Fibroblast of mammary gland (primary cell): ENCODE results near the gene SIRT4.
"Not testable (repeated sequence)": the region's sequence is repeated elsewhere in the genome, so short reads cannot be mapped to it uniquely, and the experiment has no call there.

Experiments
- DNase-seq: peaks from one replicate; pipeline ENCODE4 v3.0.0-alpha.2; 2010; ENCODE audit warnings: low read depth
- H3K4me3 ChIP-seq: 2 replicates; pipeline ENCODE4 v1.5.1; 2011; ENCODE audit warnings: low read depth, mild to moderate bottlenecking, low read length, moderate library complexity; ENCODE audit not compliant: control insufficient read depth
- CTCF ChIP-seq: conservative IDR thresholded peaks from 2 replicates; pipeline ENCODE4 v1.5.1; 2011; ENCODE audit warnings: low read depth, low read length, inconsistent platforms; ENCODE audit not compliant: control insufficient read depth, insufficient read depth

The SIRT4 gene, protein sequence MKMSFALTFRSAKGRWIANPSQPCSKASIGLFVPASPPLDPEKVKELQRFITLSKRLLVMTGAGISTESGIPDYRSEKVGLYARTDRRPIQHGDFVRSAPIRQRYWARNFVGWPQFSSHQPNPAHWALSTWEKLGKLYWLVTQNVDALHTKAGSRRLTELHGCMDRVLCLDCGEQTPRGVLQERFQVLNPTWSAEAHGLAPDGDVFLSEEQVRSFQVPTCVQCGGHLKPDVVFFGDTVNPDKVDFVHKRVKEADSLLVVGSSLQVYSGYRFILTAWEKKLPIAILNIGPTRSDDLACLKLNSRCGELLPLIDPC

DNA sequence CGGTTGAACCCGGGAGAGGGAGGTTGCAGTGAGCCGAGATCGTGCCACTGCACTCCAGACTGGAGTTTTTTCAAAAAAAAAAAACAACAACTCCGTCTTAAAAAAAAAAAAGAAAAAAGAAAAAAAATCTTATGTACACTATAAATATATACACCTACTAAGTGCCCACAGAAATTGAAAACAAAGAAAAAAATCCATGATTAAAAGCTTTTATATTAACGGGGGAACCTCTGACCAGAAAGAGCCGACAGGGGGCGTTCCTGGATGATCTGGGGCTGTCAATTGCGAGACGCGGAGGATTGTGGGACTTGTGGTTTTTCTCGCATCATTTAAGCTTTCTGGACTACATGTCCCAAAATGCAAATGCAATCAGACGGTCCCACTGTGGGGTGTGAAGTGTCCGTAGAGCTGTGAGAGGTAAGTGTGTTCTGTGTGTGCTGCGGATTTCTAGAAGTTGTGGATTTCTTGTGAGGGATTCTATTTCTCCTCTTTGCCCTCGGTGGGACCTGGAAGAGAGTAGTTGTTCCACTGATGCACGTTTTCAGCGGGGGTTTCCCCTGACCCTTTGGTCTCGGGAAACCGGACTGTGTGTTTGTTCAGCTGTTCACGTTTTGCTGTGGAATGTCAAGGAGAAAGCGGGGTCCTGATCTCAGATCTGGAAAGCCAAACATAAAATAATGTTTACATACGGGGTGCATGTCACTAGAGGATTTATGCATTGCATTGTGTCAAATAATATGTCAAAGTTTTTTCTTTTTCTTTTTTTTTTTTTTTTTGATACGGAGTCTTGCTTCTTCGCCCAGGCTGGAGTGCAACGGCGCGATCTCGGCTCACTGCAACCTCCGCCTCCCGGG lies at the start of gene SIRT4:
SIRT4 (plus strand) TSS at position 360 of the 854 bp plus-strand sequence. CDS start 1,241 bp downstream, outside the sequence.
- peak within 1 kb of the TSS; percentile 87 for H3K4me3 ChIP-seq
- TF ChIP-seq CTCF: peak; percentile 74
- DNase-seq: peak; percentile 94

GRCh38 chr12:120253313-120253712 lies 48.8 kb upstream of the SIRT4 start:
- not testable (repeated sequence) for H3K4me3 ChIP-seq, DNase-seq

DNA sequence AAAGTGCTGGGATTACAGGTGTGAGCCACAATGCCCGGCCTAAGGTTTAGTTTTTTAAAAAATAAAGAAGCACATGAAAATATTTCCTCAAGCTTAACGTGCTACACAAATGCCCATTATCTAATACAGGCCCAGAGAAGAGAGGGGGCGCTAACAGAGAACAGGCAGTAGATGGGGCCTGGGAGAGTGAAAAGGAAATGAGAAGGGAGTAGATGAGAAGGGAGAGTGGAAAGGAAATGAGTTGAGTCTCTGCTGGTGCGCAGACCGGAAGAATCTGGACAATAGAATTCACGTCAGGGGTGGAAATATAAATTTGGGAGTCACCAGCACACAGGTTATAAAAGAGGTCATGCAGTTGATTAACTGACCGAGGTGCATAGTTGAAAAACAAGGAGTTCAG lies 47.3 kb upstream of the SIRT4 start:
- H3K4me3 ChIP-seq: no peak overlapping the region
- no peak for DNase-seq
- no peak for TF ChIP-seq CTCF

DNA sequence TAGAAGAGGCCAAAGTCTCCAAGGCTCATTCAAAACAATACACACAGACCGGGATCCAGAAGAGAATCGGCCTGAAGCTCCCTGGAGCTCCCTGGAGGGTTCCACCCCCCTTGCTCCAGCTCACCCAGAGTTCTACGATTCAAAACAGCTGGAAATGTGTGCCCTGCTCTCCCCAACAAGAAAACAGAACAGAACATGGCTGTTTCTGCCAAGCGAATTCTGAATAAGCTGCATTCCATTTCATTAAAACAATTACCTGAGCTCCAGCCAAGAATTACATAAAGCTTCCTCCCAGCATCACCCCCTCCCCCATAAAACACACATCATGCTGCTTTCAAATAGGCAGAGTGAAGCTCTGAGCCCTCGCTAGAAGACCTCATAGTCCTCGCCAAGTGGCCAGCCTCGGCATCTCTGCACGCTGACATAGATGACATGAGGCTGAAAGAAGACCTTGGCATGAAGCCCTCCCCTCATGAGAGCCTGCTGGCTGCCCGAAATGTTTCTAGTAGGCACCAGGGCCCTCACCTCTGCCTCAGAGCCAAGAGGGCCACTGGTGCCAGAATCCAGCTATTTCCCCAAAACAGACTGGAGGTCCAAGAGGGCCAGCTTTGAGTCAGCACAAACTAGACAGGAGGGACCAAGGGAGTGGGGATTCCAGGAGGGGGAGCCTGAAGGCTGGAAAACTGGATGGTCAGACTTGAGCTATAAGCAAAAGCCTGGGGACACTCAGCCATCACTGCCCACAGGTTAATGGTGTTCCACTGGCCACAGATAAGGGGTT lies 44.9 kb upstream of the SIRT4 start:
- TF ChIP-seq CTCF: no peak
- DNase-seq: peak; percentile 96
- peak overlapping the region; percentile 3 for H3K4me3 ChIP-seq

GRCh38 chr12:120258323-120258896 lies 43.7 kb upstream of the SIRT4 start:
- DNase-seq: no peak
- H3K4me3 ChIP-seq: no peak overlapping the region
- no peak for TF ChIP-seq CTCF

DNA sequence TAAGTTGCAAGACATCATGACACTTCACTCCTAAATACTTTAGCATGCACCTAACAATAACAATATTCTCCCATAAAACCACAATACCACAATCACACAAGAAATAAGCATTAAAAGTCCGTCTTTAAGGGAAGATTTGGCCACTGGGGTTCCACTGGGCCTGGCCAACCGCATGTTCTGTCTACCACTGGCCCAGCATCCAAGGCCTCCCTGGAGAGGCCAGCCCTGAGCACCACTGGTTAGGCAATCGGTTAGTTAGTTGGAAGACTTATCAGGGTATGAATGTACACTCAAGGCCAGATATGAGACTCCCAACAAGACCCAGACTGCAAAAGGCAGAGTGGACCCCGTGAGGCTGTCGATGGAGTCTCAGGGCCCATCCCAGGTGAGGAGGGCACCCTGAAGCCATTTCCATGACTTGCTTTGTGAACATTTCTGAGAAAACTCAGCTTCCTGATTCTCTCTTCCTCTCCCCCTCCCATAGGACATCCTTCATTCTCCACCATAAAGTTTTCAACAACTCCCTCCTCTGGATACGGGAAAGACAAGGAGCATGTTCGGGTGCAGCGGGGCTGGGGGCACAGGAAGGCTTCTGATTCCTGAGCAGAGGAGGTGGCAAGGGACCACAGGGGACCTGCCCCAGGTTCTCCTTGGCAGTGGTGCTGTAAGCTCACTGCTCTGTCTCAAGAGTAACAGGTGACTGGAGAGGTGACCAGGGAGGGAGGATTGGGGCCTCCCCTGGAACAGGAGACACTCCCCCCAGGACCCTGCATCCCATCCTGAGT lies 42.5 kb upstream of the SIRT4 start:
- H3K4me3 ChIP-seq: no peak overlapping the region
- peak; percentile 79 for DNase-seq
- no peak for TF ChIP-seq CTCF
